ENCODE results near the gene AMIGO1.

AMIGO1 gene

GRCh38 chr1:109481646-109482045 is 27.9 kb downstream of the AMIGO1 start:
- Histone ChIP-seq H3K27me3 (no peaks in the 10 kb centered on the region), H3K4me1 (no peaks in the 10 kb centered on the region), H3K4me3 (ENCODE audit: low read depth, low read length) (no peak overlapping the region), H3K36me3 (no peaks in the 10 kb centered on the region), H3K9me3 (no peaks in the 10 kb centered on the region)
- no peak for TF ChIP-seq CTCF (IDR thresholded peaks at IDR 0.05; ENCODE audit: low read depth, low read length)
- no peak for DNase-seq

- Histone ChIP-seq H3K27me3 (0 out of 2 replicates have a peak, but pooled peaks cover 7% of the 10 kb centered on the region), H3K4me1 (no peaks in the 10 kb centered on the region), H3K36me3 (no peaks in the 10 kb centered on the region), H3K9me3 (no peaks in the 10 kb centered on the region), H3K4me3 (ENCODE audit: low read depth, low read length) (no peak overlapping the region)
- no peak for DNase-seq
- no peak for TF ChIP-seq CTCF (IDR thresholded peaks at IDR 0.05; ENCODE audit: low read depth, low read length)
Observed at GRCh38 chr1:109479901-109480300, 29.6 kb downstream of the AMIGO1 start.

GRCh38 chr1:109479311-109479710 is 30.2 kb downstream of the AMIGO1 start:
- no peak overlapping the region for H3K4me3 ChIP-seq (ENCODE audit: low read depth, low read length)
- no peak for TF ChIP-seq CTCF (IDR thresholded peaks at IDR 0.05; ENCODE audit: low read depth, low read length)
- no peaks in the 10 kb centered on the region for H3K9me3 ChIP-seq
- no peaks in the 10 kb centered on the region for H3K4me1 ChIP-seq
- 0 out of 2 replicates have a peak, but pooled peaks cover 13% of the 10 kb centered on the region for H3K27me3 ChIP-seq
- H3K36me3 ChIP-seq = no peaks in the 10 kb centered on the region
- DNase-seq = no peak

GRCh38 chr1:109478806-109479205 is 30.7 kb downstream of the AMIGO1 start:
- Histone ChIP-seq H3K4me3 (ENCODE audit: low read depth, low read length) (no peak overlapping the region), H3K27me3 (peaks cover 15% of the 10 kb centered on the region), H3K4me1 (no peaks in the 10 kb centered on the region), H3K36me3 (no peaks in the 10 kb centered on the region), H3K9me3 (no peaks in the 10 kb centered on the region)
- DNase-seq = no peak
- no peak for TF ChIP-seq CTCF (IDR thresholded peaks at IDR 0.05; ENCODE audit: low read depth, low read length)

- no peaks in the 10 kb centered on the region for H3K4me1 ChIP-seq
- no peak for DNase-seq
- peaks cover 25% of the 10 kb centered on the region for H3K27me3 ChIP-seq
- H3K36me3 ChIP-seq = no peaks in the 10 kb centered on the region
- no peaks in the 10 kb centered on the region for H3K9me3 ChIP-seq
- H3K4me3 ChIP-seq (ENCODE audit: low read depth, low read length) = no peak overlapping the region
- no peak for TF ChIP-seq CTCF (IDR thresholded peaks at IDR 0.05; ENCODE audit: low read depth, low read length)
Observed at GRCh38 chr1:109477821-109478220, 31.7 kb downstream of the AMIGO1 start.

GRCh38 chr1:109476825-109477224 is 32.7 kb downstream of the AMIGO1 start:
- H3K36me3 ChIP-seq = no peaks in the 10 kb centered on the region
- no peak overlapping the region for H3K4me3 ChIP-seq (ENCODE audit: low read depth, low read length)
- H3K4me1 ChIP-seq = no peaks in the 10 kb centered on the region
- no peak for TF ChIP-seq CTCF (IDR thresholded peaks at IDR 0.05; ENCODE audit: low read depth, low read length)
- no peaks in the 10 kb centered on the region for H3K9me3 ChIP-seq
- DNase-seq = no peak
- peaks cover 33% of the 10 kb centered on the region for H3K27me3 ChIP-seq

Measured in BE2C (cell line).